Stimulated activated CD8-positive, alpha-beta memory T cell treated with anti-CD3 and anti-CD28 coated beads, Interleukin-4, amount 100 ng/mL, for 1 hour (primary cell): ENCODE results near the gene KPNB1.

Experiments used
- DNase-seq, 2 donors: peaks; one replicate each; pipeline ENCODE4 v3.0.0-alpha.2; 2020; ENCODE audit warnings: low read depth in 2 of 2, low spot score in 1 of 2

KPNB1 gene

DNA sequence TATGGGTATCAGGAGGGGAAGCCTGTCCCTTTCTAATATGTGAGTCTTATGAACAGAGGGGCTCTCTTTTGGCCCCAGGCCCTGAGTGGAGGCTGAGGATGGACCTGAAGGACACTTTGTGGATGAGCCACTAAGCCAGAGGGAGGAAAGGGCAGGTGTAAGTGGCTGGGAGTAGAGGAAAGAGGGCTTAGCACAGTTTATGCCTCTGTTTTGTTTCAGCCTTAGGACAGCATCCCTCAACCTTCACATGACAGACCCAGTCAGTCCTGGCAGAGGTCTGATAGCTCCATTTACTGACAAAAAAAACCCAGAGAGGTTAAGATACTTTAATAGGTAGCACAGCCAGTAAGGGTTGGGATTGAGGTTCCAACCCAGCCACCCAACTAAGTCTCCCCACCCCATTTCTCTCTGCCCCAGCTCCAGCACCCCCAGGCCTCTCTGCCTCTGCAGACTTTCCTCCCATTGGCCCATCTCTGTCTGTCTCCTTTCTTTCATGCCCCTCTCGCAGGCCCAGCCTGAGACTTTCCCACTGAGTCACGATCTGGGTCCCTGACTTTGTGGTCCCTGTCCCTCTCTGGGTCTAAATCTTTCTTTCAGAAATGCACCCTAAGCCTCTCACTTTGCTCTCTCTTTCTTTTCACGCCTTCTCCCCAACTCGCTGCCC lies 78.6 kb downstream of the KPNB1 start:
- DNase-seq: no peak

GRCh38 chr17:47729476-47729875 lies 79.8 kb downstream of the KPNB1 start:
- DNase-seq: no peak

- no peak for DNase-seq
Measured at GRCh38 chr17:47730681-47731080, 81.0 kb downstream of the KPNB1 start.

DNA sequence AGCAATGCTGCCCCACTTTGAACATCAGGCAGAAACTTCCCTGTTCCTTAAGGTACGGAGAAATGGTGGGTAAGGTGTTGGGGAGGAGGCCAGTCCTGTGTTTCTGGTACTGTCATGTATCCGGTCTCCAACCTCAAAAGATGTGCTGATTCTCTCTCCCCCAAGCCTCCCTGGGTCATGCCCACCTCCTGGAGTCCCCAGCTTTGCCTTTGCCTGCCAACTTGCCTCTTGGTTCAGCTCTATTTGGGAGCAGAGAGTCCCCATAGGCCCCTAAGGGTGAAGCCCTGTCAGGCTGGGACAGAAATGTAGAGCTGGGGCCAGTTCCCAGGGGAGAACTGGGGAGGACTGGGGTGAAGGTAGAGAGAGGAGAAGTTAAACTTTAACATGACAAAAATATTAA lies 81.7 kb downstream of the KPNB1 start:
- DNase-seq: no peak

DNA sequence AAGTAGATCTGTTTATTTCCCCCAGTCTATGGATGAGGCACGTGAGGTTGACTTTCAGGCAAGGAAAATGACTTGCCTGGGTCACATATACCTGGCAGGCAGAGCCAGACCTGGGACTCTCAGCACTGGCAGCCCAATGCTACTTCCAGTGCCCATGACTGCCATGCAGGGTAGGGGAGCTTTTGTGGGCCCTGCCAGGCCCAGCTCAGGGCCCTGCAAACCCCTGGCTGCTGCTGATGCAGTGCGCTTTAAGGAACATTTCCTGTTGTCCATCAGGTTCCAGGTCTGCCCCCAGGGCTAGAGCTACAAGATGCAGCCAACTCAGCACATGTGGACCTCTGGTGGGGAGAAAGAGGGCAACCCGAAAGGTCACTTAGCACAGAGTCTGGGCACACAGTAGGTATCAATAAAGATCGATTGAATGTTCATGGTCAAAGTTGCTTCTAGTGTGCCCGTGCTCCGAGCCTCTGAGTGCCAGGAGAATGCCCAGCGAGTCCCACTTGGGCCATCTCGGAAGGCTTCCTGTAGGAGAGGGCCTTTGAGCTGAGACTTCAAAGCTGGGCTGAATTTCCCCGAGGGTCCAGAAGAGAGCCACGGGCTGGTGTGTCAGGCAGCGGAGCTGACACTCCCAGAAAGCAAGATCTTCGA lies 82.8 kb downstream of the KPNB1 start:
- no peak for DNase-seq

GRCh38 chr17:47733047-47733673 lies 83.4 kb downstream of the KPNB1 start, which contains the start of gene TBX21:
TSS of gene TBX21 (plus strand) at chr17:47733236. CDS start at chr17:47733455, 219 bp downstream.
- peak; percentile 82 to 85 for DNase-seq

DNA sequence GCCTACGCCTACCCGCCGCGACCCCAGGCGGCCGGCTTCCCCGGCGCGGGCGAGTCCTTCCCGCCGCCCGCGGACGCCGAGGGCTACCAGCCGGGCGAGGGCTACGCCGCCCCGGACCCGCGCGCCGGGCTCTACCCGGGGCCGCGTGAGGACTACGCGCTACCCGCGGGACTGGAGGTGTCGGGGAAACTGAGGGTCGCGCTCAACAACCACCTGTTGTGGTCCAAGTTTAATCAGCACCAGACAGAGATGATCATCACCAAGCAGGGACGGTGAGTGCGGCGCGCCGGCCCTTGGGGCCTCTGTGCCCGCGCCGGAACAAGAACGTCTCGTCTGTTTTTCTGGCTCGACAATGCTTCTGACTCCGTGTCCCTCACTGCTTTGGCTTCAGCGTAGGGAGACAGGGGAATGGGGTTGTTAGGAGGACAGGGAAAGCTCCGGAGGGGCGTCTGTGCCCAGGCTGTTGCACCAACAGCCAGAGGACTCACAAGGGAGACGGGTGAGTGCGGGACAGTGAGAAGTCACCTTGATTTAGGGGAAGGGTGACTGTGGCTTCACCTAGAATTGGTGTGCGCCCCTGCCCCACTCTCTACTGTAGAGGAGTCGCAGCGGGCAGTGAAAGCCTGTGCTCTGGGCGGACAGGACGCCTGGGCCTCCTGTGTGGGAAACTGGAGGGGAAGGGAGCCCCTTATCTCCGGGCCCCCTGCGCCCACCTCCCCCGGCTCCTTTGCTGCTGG lies 84.1 kb downstream of the KPNB1 start:
- DNase-seq: no peak

- no peak for DNase-seq
Measured at GRCh38 chr17:47735139-47735464, 85.4 kb downstream of the KPNB1 start.
